HG03064 (cell line): Measurements from ENCODE around the gene MBD3L2B.

Source experiments
- ATAC-seq: cut with Tn5 transposase; IDR thresholded peaks from one replicate; pipeline ENCODE4 v1.9.1; 2021; ENCODE audit warnings: low read depth; ENCODE audit not compliant: unreplicated experiment

Gene MBD3L2B

GRCh38 chr19:7018828-7019227, 2.4 kb downstream of the MBD3L2B start:
- ATAC-seq = no peak

- no peak for ATAC-seq
Measured at GRCh38 chr19:7013678-7014077, 7.6 kb downstream of the MBD3L2B start.

GRCh38 chr19:7010722-7011593, 10.3 kb downstream of the MBD3L2B start:
- ATAC-seq = no peak

GRCh38 chr19:7007859-7008258, 13.4 kb downstream of the MBD3L2B start:
- no peak for ATAC-seq

- ATAC-seq = no peak
Measured at GRCh38 chr19:7006135-7006704, 15.0 kb downstream of the MBD3L2B start.

- ATAC-seq = no peak
Measured at GRCh38 chr19:7004313-7004931, 16.8 kb downstream of the MBD3L2B start.

GRCh38 chr19:7000816-7001215, 20.4 kb downstream of the MBD3L2B start:
- no peak for ATAC-seq

GRCh38 chr19:7000333-7000732, 20.9 kb downstream of the MBD3L2B start:
- no peak for ATAC-seq

- no peak for ATAC-seq
Measured at GRCh38 chr19:6999933-7000332, 21.3 kb downstream of the MBD3L2B start.

GRCh38 chr19:6997679-6998445, 23.4 kb downstream of the MBD3L2B start:
- ATAC-seq = no peak

- no peak for ATAC-seq
Measured at GRCh38 chr19:6996810-6997209, 24.4 kb downstream of the MBD3L2B start.

GRCh38 chr19:6995054-6995453, 26.2 kb downstream of the MBD3L2B start:
- ATAC-seq = no peak

GRCh38 chr19:6988257-6988656, 33.0 kb downstream of the MBD3L2B start:
- ATAC-seq = no peak

GRCh38 chr19:6987850-6988249, 33.4 kb downstream of the MBD3L2B start:
- ATAC-seq = no peak

GRCh38 chr19:6983448-6983847, 37.8 kb downstream of the MBD3L2B start:
- no peak for ATAC-seq

GRCh38 chr19:6979399-6979798, 41.8 kb downstream of the MBD3L2B start:
- ATAC-seq = no peak

GRCh38 chr19:6976197-6976596, 45.0 kb downstream of the MBD3L2B start:
- no peak for ATAC-seq

GRCh38 chr19:6971366-6971765, 49.9 kb downstream of the MBD3L2B start:
- no peak for ATAC-seq

- no peak for ATAC-seq
Measured at GRCh38 chr19:6970443-6970842, 50.8 kb downstream of the MBD3L2B start.

- ATAC-seq = no peak
Measured at GRCh38 chr19:6970021-6970420, 51.2 kb downstream of the MBD3L2B start.

GRCh38 chr19:6969490-6969889, 51.7 kb downstream of the MBD3L2B start:
- ATAC-seq = no peak
